HT-29 (cell line): Measurements from ENCODE around the gene AP1M1. TPM values are rescaled to one million over a fixed set of nuclear protein-coding genes. Genes with fewer than 3 reads are reported as not detected.
"Not testable (repeated sequence)": the region's sequence is repeated elsewhere in the genome, so short reads cannot be mapped to it uniquely, and the experiment has no call there.

Experiments used
- DNase-seq: peaks from one replicate; pipeline ENCODE4 v3.0.0-alpha.2; 2015; ENCODE audit warnings: low spot score
- total RNA-seq: library from RNA; depleted of rRNA; stranded (reverse); fragments of >200 nt; shearing (Covaris generic); gene quantifications from 2 replicates; pipeline ENCODE4 v1.2.3, GENCODE V29; 2014; rRNA removed

The AP1M1 gene
- total RNA-seq: 49.4 and 65.8 TPM in 2 replicates

GRCh38 chr19:16197622-16198369 is at the start of gene AP1M1:
Gene AP1M1, plus strand, starts transcription at chr19:16197911. Its CDS starts 116 bp downstream, at chr19:16198027.
- peak; percentile 98 for DNase-seq

- DNase-seq: no peak
Measured at GRCh38 chr19:16148443-16149229, 49.1 kb upstream of the AP1M1 start.

GRCh38 chr19:16153582-16154336 is 44.0 kb upstream of the AP1M1 start:
- DNase-seq: no peak

GRCh38 chr19:16154557-16154956 is 43.2 kb upstream of the AP1M1 start:
- no peak for DNase-seq

- no peak for DNase-seq
Measured at GRCh38 chr19:16155128-16155527, 42.6 kb upstream of the AP1M1 start.

- DNase-seq: no peak
Measured at GRCh38 chr19:16156904-16157303, 40.8 kb upstream of the AP1M1 start.

GRCh38 chr19:16157601-16158000 is 40.1 kb upstream of the AP1M1 start:
- no peak for DNase-seq

- DNase-seq: no peak
Measured at GRCh38 chr19:16159655-16160054, 38.1 kb upstream of the AP1M1 start.

- no peak for DNase-seq
Measured at GRCh38 chr19:16160445-16160942, 37.2 kb upstream of the AP1M1 start.

- no peak for DNase-seq
Measured at GRCh38 chr19:16160943-16161560, 36.7 kb upstream of the AP1M1 start.

GRCh38 chr19:16161840-16162239 is 35.9 kb upstream of the AP1M1 start:
- DNase-seq: no peak

- DNase-seq: no peak
Measured at GRCh38 chr19:16164222-16164890, 33.4 kb upstream of the AP1M1 start.

GRCh38 chr19:16166417-16166816 is 31.3 kb upstream of the AP1M1 start:
- no peak for DNase-seq

GRCh38 chr19:16167055-16167454 is 30.7 kb upstream of the AP1M1 start:
- no peak for DNase-seq

GRCh38 chr19:16168465-16169081 is 29.1 kb upstream of the AP1M1 start:
- DNase-seq: no peak

GRCh38 chr19:16170134-16170533 is 27.6 kb upstream of the AP1M1 start:
- no peak for DNase-seq

- no peak for DNase-seq
Measured at GRCh38 chr19:16175954-16176353, 21.8 kb upstream of the AP1M1 start.

GRCh38 chr19:16178866-16179265 is 18.8 kb upstream of the AP1M1 start:
- not testable (repeated sequence) for DNase-seq

- no peak for DNase-seq
Measured at GRCh38 chr19:16180611-16181010, 17.1 kb upstream of the AP1M1 start.

- no peak for DNase-seq
Measured at GRCh38 chr19:16184665-16185122, 13.0 kb upstream of the AP1M1 start.
